GM12891 (cell line): ENCODE data around the gene POLG.

Experiments used
- DNase-seq: peaks from one replicate; pipeline ENCODE4 v3.0.0; 2011; ENCODE audit warnings: low spot score; ENCODE audit not compliant: insufficient read length
- FAIRE-seq: peaks from 2 replicates; lab custom pipeline; 2011; peaks lifted over from hg19 to GRCh38; lab: Jason Lieb, UNC
- PAX5 ChIP-seq: IDR thresholded peaks from 2 replicates; pipeline ENCODE4 v1.6.1; 2011; ENCODE audit warnings: low read length, moderate library complexity, mild to moderate bottlenecking; ENCODE audit not compliant: insufficient read depth, severe bottlenecking
- POLR2A ChIP-seq: IDR thresholded peaks from 2 replicates; pipeline ENCODE4 v1.6.1; 2011; ENCODE audit warnings: low read depth, low read length, control low read depth
- POLR2AphosphoS5 ChIP-seq: IDR thresholded peaks from 2 replicates; pipeline ENCODE4 v1.6.1; 2011; ENCODE audit warnings: low read depth, low read length, control low read depth
- POU2F2 ChIP-seq: IDR thresholded peaks from 2 replicates; pipeline ENCODE4 v1.6.1; 2011; ENCODE audit warnings: low read depth, mild to moderate bottlenecking, control low read depth, low read length, moderate library complexity
- SPI1 ChIP-seq: IDR thresholded peaks from 2 replicates; pipeline ENCODE4 v1.6.1; 2011; ENCODE audit warnings: low read depth, low read length, control low read depth
- TAF1 ChIP-seq: IDR thresholded peaks from 2 replicates; pipeline ENCODE4 v1.6.1; 2011; ENCODE audit warnings: low read depth, low read length, control low read depth

Gene POLG

DNA sequence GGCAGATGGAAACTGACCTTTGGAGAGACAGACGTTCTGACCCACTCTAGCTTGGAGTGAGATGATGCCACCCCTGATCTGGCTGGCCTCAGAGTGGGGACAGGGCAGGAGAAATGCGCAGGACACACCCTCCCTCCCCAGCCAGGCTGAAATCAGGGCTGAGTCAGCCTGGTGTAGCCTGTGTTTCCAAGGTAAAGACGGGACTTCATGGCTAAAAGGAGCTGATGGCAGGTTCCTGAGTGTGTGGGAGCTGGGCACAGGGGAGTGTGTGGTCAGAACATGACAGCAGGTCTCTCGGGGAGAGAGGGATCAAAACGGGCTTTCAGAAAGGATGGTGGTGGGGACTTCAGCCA lies 14.6 kb upstream of the POLG start:
- FAIRE-seq = no peak
- no peak for TF ChIP-seq POLR2A
- no peak for TF ChIP-seq POU2F2
- no peak for TF ChIP-seq SPI1
- DNase-seq = no peak

DNA sequence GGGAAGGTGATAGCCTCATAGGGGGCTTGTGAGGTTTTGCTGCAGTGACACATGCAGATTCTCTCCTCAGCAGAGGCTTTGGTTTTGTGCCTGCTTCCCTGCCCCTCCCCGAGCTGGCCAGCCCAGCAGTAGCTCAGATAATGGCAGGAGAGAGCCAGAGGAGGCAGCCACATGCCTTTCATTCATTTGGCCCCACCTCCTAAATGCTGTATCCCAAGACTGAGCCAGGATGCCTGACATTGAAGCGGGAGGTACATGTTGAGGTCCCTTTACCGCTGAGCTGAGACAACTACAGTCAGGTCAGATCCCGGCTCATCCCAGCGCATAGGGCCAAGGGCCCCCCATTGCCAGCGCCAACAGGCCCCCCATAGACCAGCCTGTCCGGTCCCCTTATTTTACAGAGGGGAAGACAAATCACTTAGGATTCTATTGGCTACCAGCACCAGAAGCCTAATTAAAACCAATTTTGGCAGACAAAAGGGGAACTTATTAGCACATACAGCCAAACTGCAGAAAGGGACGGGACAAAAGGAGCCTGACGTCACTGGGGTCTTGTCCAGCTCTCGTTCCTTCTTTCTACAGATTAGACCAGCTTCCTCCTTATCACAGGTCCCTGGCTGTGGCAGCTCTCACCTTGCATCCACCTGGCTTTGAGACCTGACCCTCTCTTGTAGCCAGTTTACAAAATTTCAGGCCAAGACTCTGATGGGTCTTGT lies 12.1 kb upstream of the POLG start:
- DNase-seq = no peak
- no peak for FAIRE-seq

DNA sequence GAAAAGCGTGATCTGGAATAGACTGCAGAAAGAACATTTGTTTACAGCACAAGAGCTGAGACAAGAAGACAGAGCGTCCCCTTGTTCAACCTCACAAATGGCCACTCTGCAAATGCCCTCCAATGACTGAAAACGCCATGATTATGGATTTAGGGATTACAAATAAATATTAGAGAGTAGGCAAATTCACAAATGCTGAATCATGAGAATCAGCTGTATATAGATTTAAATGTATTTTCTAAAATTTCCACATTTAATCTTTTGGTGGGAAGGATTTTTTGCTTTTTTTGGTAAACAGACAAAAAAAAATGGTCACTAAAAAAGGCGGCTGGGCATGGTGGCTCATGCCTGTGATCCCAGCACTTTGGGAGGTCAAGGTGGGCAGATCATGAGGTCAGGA lies 10.6 kb upstream of the POLG start:
- no peak for DNase-seq
- no peak for FAIRE-seq

More for the DNA sequence above, 12.1 kb upstream of the POLG start:
- TF ChIP-seq TAF1 (no peak), POU2F2 (no peak), POLR2AphosphoS5 (no peak), POLR2A (no peak)

DNA sequence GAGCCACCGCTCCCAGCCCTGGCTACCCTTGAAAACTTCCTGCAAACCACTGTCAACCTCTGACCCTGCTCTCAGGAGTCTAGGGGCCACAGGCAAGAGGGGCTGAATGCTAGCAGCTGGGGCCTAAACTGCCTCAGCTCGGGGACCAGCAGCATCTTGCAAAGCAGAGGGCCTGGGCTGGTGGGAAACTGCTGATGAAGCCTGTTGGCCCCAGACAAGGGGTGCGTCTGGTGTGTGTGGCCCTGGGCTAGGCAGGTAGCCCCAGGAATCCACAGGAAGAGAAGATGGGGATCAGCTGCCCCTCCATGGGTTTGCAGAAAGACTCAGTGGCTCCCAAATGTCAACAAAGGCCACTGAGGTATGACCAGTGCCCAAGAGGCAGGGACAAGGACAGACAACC lies 8.2 kb upstream of the POLG start:
- no peak for FAIRE-seq
- DNase-seq = no peak
- TF ChIP-seq POLR2A = no peak
- TF ChIP-seq POLR2AphosphoS5 = no peak
- no peak for TF ChIP-seq PAX5
- no peak for TF ChIP-seq TAF1

More for the DNA sequence above, 10.6 kb upstream of the POLG start:
- TF ChIP-seq PAX5 = no peak
- no peak for TF ChIP-seq POLR2AphosphoS5
- TF ChIP-seq POU2F2 = no peak

DNA sequence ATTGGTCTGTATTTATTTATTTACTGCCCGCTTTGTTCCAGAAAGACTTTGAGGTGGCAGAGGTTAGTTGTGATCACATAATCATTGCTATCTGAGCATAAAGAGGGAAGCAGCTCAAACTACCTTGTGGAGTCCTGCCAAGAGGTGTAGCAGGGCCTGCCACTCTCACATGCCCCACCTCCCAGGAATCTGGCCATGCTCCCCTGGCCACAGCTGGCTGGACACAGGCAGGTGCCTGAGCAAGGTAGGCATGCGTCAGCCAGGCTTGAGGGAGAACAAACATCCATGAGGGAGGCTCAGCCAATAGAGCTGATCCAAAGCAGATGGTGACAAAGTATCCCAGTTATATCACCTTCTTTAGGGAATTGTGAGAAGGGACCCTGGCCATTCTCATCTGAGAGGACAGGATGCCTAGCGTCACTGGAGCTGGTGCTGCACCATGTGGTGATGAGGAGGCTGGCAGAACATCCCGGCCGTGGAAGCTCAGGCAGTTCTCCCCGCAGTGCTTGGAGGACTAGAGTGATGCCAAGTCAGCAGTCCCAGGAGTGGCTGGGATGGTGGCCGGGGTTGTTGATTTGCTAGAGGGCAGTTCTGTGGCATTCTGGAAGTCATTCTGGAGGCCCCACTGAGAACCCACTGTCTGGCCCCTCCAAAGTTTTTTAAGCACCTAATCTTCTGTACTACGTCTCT lies 6.8 kb upstream of the POLG start:
- TF ChIP-seq POLR2AphosphoS5 (no peak), POU2F2 (no peak), POLR2A (no peak), PAX5 (no peak), SPI1 (no peak), TAF1 (no peak)
- no peak for FAIRE-seq
- DNase-seq = no peak

DNA sequence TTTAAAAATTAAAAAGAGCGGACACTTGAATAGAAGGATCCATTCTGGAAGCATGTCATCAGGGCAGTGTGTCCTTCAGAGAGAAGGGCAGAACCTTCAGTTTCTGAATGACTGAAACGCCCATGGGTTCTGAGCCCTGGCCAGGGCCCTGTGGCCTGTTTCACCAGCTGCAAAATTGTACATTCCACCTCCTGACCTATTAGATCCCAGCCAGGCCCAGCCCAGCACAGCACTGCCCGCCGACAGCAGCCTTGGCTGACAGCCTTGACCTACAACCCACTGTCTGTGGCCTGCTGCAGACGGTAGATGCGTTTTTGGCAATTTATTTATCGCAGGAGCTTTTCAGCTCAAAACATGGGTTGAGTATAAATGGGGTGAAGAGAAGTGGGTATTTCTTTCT lies 5.9 kb upstream of the POLG start:
- no peak for TF ChIP-seq PAX5
- TF ChIP-seq POU2F2 = no peak
- TF ChIP-seq SPI1 = no peak
- no peak for TF ChIP-seq TAF1
- TF ChIP-seq POLR2AphosphoS5 = no peak
- TF ChIP-seq POLR2A = no peak
- no peak for FAIRE-seq
- DNase-seq = no peak

DNA sequence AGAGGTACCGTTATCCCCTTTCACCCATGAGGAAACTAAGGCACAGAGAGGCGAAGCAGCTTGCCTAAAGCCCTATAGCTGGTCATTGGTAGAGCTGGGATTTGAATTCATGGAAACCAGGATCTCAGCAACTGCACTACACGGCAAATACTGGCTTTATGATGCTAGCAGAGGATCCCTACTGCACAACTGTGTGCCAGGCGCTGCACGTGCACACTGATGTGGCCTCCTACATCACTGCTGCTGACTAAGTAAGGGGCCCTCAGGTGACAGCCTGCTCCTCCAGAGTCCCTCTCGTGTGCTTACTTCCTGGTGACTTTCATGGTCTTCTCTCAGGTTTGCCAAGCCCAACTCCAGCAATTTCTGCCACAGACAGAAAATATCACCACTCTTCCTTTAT lies 3.4 kb upstream of the POLG start:
- TF ChIP-seq TAF1 (no peak), POLR2A (no peak), POLR2AphosphoS5 (no peak), SPI1 (no peak), POU2F2 (no peak), PAX5 (no peak)
- no peak for FAIRE-seq
- DNase-seq = no peak

DNA sequence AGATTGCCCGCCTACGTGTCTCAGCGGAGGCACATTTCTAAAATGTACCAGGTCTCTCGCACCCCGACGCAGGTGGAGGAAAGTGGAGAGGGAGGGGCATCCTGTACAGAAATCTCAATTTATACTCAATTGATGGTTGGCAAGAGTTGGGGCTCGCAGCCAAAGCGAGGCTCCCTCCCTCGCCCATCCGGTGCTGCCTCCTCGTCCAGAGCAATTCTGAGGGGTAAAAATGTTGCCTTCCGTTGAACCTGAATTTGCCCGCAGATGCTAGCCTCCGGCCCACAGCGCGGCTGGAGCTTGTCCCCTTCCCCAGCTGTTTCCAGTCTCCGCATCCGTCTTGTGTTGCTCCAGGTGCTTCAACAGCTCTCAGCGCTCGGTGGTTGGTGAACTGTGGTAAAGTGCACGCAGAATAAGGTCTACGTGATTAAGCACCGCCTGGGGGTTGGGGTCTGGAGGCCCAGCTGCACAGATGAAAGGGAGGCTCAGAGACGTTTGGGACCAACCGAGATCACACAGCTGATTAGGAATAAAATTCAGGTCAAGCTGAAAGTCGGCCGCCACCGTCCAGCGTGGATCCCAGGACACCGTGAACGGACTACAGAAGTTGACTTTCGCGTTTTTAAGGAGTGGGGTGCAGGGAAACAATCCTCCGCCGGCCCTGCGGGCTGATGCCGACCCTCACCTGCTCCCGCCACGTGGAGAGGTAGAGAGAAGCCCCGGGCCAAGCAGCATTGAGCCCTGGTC lies 846 bp upstream of the POLG start:
- TF ChIP-seq POU2F2 = no peak
- TF ChIP-seq SPI1 = no peak
- FAIRE-seq (no peak), DNase-seq (no peak)

DNA sequence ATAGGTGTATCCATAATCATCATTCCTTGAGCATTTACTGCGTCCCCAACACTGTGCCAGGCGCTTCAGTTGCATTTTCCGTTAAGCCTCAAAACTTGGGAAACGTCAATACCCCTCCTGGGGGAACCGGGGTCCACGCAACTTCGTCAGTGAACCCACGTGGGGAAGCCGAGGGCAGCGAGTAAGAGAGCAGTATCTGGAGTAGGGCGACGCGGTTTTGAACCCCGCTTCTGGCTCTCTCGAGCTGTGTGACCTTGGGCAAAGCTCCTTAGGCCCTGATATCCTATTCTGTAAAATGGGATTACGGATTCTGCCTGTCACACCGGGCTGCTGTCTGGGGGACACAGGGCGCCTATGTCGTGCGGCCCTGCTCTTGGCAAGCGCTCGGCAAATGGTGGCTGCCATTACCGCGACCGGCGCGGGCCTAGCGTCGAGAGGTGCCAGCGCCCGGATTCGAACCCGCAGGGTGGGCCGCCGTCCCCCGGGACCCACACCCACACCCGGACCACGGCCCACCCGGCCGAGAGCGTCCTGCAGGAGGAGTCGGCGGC lies 590 bp downstream of the POLG start:
- no peak; the same call in 1 of the 2 replicates for TF ChIP-seq POLR2AphosphoS5
- no peak for FAIRE-seq
- no peak for DNase-seq
